Measurements from ENCODE around the gene MINDY4.

The MINDY4 gene

GRCh38 chr7:30771174-30771879 is at the start of gene MINDY4:
TSS of gene MINDY4 (plus strand) at chr7:30771417. CDS start at chr7:30771494, 77 bp downstream.
- peak; percentile 74 for DNase-seq

- DNase-seq: no peak
These were observed 49.0 kb upstream of the MINDY4 start for GRCh38 chr7:30722187-30722586.

- DNase-seq: no peak
These were observed 48.5 kb upstream of the MINDY4 start for GRCh38 chr7:30722671-30723070.

- no peak for DNase-seq
These were observed 47.4 kb upstream of the MINDY4 start for GRCh38 chr7:30723776-30724175.

GRCh38 chr7:30726296-30727006 is 44.8 kb upstream of the MINDY4 start:
- DNase-seq: peak; percentile 30

- DNase-seq: peak; percentile 68
These were observed 43.9 kb upstream of the MINDY4 start for GRCh38 chr7:30727061-30727945.

GRCh38 chr7:30728591-30729100 is 42.6 kb upstream of the MINDY4 start:
- DNase-seq: no peak

GRCh38 chr7:30729642-30730041 is 41.6 kb upstream of the MINDY4 start:
- DNase-seq: no peak

GRCh38 chr7:30730097-30730496 is 41.1 kb upstream of the MINDY4 start:
- DNase-seq: no peak

GRCh38 chr7:30730996-30731395 is 40.2 kb upstream of the MINDY4 start:
- DNase-seq: no peak

- no peak for DNase-seq
These were observed 39.6 kb upstream of the MINDY4 start for GRCh38 chr7:30731581-30731980.

GRCh38 chr7:30732606-30733005 is 38.6 kb upstream of the MINDY4 start:
- DNase-seq: no peak

GRCh38 chr7:30733216-30733615 is 38.0 kb upstream of the MINDY4 start:
- no peak for DNase-seq

- DNase-seq: no peak
These were observed 37.5 kb upstream of the MINDY4 start for GRCh38 chr7:30733691-30734090.

- DNase-seq: no peak
These were observed 36.7 kb upstream of the MINDY4 start for GRCh38 chr7:30734497-30734896.

- no peak for DNase-seq
These were observed 35.6 kb upstream of the MINDY4 start for GRCh38 chr7:30735631-30736030.

GRCh38 chr7:30736291-30736690 is 34.9 kb upstream of the MINDY4 start:
- DNase-seq: no peak

- DNase-seq: peak; percentile 15
These were observed 32.9 kb upstream of the MINDY4 start for GRCh38 chr7:30738026-30738915.

GRCh38 chr7:30739691-30740090 is 31.5 kb upstream of the MINDY4 start:
- no peak for DNase-seq

- DNase-seq: peak; percentile 77
These were observed 30.6 kb upstream of the MINDY4 start for GRCh38 chr7:30740417-30741181.

GRCh38 chr7:30741289-30741688 is 29.9 kb upstream of the MINDY4 start:
- no peak for DNase-seq
